ENCODE results near the gene GNB3. TPM values are rescaled to one million over a fixed set of nuclear protein-coding genes. Genes with fewer than 3 reads are reported as not detected.

The GNB3 gene
- polyA plus RNA-seq, 2 of the 4 experiments (the other 2 are of a cell fraction), result 0.94 to 2.7 TPM

GRCh38 chr12:6796576-6796975 lies 44.1 kb upstream of the GNB3 start:
- TF ChIP-seq CHD4 (IDR thresholded peaks at IDR 0.05; ENCODE audit: borderline replicate concordance) (no peak), ZFP36 (IDR thresholded peaks at IDR 0.05; ENCODE audit: borderline replicate concordance, partially characterized antibody) (no peak), HES2 (IDR thresholded peaks at IDR 0.05) (no peak), HDAC2 (IDR thresholded peaks at IDR 0.05) (no peak), MAX (IDR thresholded peaks at IDR 0.05) (no peak), SREBF2 (IDR thresholded peaks at IDR 0.05) (no peak), HMGXB4 (CRISPR knock-in tag; IDR thresholded peaks at IDR 0.05; ENCODE audit: borderline replicate concordance) (no peak), RFX5 (IDR thresholded peaks at IDR 0.05) (no peak)
- ATAC-seq, result no peak
- Histone ChIP-seq H3K4me3 (no peak overlapping the region), H3K4me2 (no peak overlapping the region), H3K4me1 (no peaks in the 10 kb centered on the region), H3K9me3 (no peaks in the 10 kb centered on the region), H3K27ac (no peak overlapping the region)
- ChIA-PET POLR2A (no interaction called here), CTCF (interaction anchor here (0.6 to 3.2 kb wide), 6 partner anchors 15 to 44 kb away, joined by 3 to 13 read pairs (median 4); partner anchors contain the start of genes GNB3 and MLF2)
- WGBS (ENCODE audit: missing lambda C conversion rate), result 63% methylated on average over 4 of the region's 4 CpGs
- FAIRE-seq, result no peak
- DNase-seq (ENCODE audit: low read depth in 1 of 2, low spot score in 1 of 2), result no peak

GRCh38 chr12:6799147-6799546 lies 41.6 kb upstream of the GNB3 start:
- ChIA-PET CTCF (interaction anchor here (1.2 to 2.0 kb wide), 2 partner anchors 9 to 27 kb away, joined by 3 to 4 read pairs; partner anchors contain the start of gene CD4), POLR2A (no interaction called here)
- H3K4me3 ChIP-seq, result no peak overlapping the region
- FAIRE-seq, result no peak
- H3K4me2 ChIP-seq, result no peak overlapping the region
- no peak overlapping the region for H3K27ac ChIP-seq
- no peaks in the 10 kb centered on the region for H3K4me1 ChIP-seq
- no peaks in the 10 kb centered on the region for H3K9me3 ChIP-seq
- 81% methylated on average over 5 of the region's 5 CpGs for WGBS (ENCODE audit: missing lambda C conversion rate)
- no peak for ATAC-seq
- TF ChIP-seq RARB (CRISPR knock-in tag; IDR thresholded peaks at IDR 0.05) (no peak), CHD4 (IDR thresholded peaks at IDR 0.05; ENCODE audit: borderline replicate concordance) (no peak), BHLHE40 (IDR thresholded peaks at IDR 0.05; ENCODE audit: low read depth, low read length) (no peak), NFE2L2 (conservative IDR thresholded peaks at IDR 0.05; ENCODE audit: low read length) (no peak), MYC (IDR thresholded peaks at IDR 0.05; ENCODE audit: borderline replicate concordance, low read length) (no peak)
- DNase-seq (ENCODE audit: low read depth in 1 of 2, low spot score in 1 of 2), result no peak

GRCh38 chr12:6807170-6807569 lies 33.6 kb upstream of the GNB3 start:
- 0% methylated on average over 1 of the region's 1 CpG for WGBS (ENCODE audit: missing lambda C conversion rate)
- H3K4me3 ChIP-seq, result no peak overlapping the region
- ATAC-seq (0 out of 6 replicates have a peak, but pooled peaks of 1 of the 2 experiments have one; percentile 31), DNase-seq (ENCODE audit: low read depth in 1 of 2, low spot score in 1 of 2) (no peak), FAIRE-seq (no peak)
- POLR2A ChIA-PET, result no interaction called here
- CTCF ChIA-PET, result interaction anchor here (0.7 to 10.9 kb wide), 4 partner anchors 18 to 54 kb away, joined by 4 to 129 read pairs (median 12); partner anchors contain the start of genes CDCA3, GPR162, MLF2 and P3H3
- TF ChIP-seq HMGXB4 (CRISPR knock-in tag; IDR thresholded peaks at IDR 0.05; ENCODE audit: borderline replicate concordance) (no peak), HEYL (CRISPR knock-in tag; IDR thresholded peaks at IDR 0.05) (no peak), NPAS2 (CRISPR knock-in tag; IDR thresholded peaks at IDR 0.05; ENCODE audit: borderline replicate concordance) (no peak), FOXS1 (CRISPR knock-in tag; IDR thresholded peaks at IDR 0.05) (no peak), NR3C1 (IDR thresholded peaks at IDR 0.05) (no peak), FOSL2 (IDR thresholded peaks at IDR 0.05) (no peak), FOSL2 (CRISPR knock-in tag; IDR thresholded peaks at IDR 0.05) (peak; percentile 50; the same call in 1 of the 2 replicates), RCOR1 (IDR thresholded peaks at IDR 0.05; ENCODE audit: low read depth, low read length) (no peak)
- no peak overlapping the region for H3K27ac ChIP-seq
- H3K9me3 ChIP-seq, result no peaks in the 10 kb centered on the region
- peaks cover 6% of the 10 kb centered on the region; the same call in 1 of the 3 replicates for H3K4me1 ChIP-seq
- H3K4me2 ChIP-seq, result no peak overlapping the region
